BJ (cell line): ENCODE data around the gene RTKN2. TPM values are rescaled to one million over a fixed set of nuclear protein-coding genes. Genes with fewer than 3 reads are reported as not detected.
"Not testable (repeated sequence)": the region's sequence is repeated elsewhere in the genome, so short reads cannot be mapped to it uniquely, and the experiment has no call there.

ENCODE experiments used
- CTCF ChIA-PET: fragments of 350-600 bp; formaldehyde crosslinking; extraction: SDS; loops from one replicate; lab custom pipeline; 2021; ENCODE audit warnings: antibody characterized with exemption, inconsistent platforms; lab: Yijun Ruan, JAX
- POLR2A ChIA-PET: fragments of 300-600 bp; sonication (Branson Sonifier 250); formaldehyde crosslinking; extraction: SDS; loops from one replicate; lab custom pipeline; 2021; ENCODE audit warnings: antibody characterized with exemption; lab: Charles Lee
- DNase-seq: peaks from one replicate; pipeline ENCODE4 v3.0.0-alpha.2; 2011; ENCODE audit warnings: low read depth
- H3K27me3 ChIP-seq: 2 replicates; pipeline ENCODE4 v1.6.0; 2011; ENCODE audit warnings: low read length; ENCODE audit not compliant: control insufficient read depth, insufficient read depth
- H3K36me3 ChIP-seq: 2 replicates; pipeline ENCODE4 v1.5.1; 2011; ENCODE audit warnings: low read length; ENCODE audit not compliant: control insufficient read depth, insufficient read depth
- H3K4me3 ChIP-seq: 2 replicates; pipeline ENCODE4 v1.5.1; 2011; ENCODE audit warnings: low read depth, mild to moderate bottlenecking, control low read depth, low read length
- polyA plus RNA-seq: library from polyadenylated mRNA; depleted of rRNA; stranded (reverse); fragments of >200 nt; gene quantifications from 2 replicates; pipeline ENCODE4 v1.2.3, GENCODE V29; 2011
- TF ChIP-seq, protein P1 (sequence below): IDR thresholded peaks from 2 replicates; pipeline ENCODE4 v1.5.1; 2011; ENCODE audit warnings: low read depth, mild to moderate bottlenecking, control low read depth, inconsistent platforms, low read length, moderate library complexity; ENCODE audit not compliant: insufficient read depth

Gene RTKN2
- polyA plus RNA-seq, 1 experiment: 1.5 TPM

DNA sequence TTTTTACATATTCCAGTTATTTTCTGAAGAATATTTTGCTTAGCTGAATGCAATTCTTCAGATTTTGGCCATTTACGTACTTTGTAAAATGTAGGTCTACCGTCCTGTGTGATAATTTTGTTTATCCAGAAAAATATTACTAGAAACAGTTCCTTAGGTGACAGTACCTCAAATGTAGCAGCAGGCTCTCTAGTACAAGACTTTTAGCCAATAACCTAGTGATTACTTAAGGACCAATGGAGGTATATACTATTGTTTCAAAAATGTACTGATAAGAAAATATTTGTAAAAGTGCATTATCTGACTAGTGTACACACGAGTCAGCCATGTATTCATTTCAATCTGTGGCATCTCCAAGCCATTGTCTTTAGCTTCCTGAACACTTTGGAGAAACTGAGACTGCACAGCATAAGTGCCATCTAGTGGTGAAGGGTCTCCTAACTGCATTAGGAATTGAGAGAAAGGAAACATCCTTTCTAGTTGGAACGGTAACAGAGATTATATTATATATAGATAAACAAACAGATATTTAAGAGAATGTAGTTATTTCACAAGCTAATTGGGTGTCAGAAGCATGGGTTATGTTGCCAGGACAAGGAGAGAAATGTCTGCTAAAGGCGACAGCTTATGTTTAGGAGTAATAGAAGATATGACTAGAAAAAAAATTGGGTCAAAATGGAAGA, 23.7 kb downstream of the RTKN2 start:
- TF ChIP-seq, protein P1, sequence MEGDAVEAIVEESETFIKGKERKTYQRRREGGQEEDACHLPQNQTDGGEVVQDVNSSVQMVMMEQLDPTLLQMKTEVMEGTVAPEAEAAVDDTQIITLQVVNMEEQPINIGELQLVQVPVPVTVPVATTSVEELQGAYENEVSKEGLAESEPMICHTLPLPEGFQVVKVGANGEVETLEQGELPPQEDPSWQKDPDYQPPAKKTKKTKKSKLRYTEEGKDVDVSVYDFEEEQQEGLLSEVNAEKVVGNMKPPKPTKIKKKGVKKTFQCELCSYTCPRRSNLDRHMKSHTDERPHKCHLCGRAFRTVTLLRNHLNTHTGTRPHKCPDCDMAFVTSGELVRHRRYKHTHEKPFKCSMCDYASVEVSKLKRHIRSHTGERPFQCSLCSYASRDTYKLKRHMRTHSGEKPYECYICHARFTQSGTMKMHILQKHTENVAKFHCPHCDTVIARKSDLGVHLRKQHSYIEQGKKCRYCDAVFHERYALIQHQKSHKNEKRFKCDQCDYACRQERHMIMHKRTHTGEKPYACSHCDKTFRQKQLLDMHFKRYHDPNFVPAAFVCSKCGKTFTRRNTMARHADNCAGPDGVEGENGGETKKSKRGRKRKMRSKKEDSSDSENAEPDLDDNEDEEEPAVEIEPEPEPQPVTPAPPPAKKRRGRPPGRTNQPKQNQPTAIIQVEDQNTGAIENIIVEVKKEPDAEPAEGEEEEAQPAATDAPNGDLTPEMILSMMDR: peak; percentile 86
- no peak overlapping the region; the same call in 1 of the 2 replicates for H3K4me3 ChIP-seq
- DNase-seq: no peak
- POLR2A ChIA-PET: no interaction called here
- no peaks in the 10 kb centered on the region for H3K36me3 ChIP-seq
- CTCF ChIA-PET: interaction anchor here (0.6 to 3.4 kb wide), 34 partner anchors 11 to 534 kb away, joined by 3 to 44 read pairs (median 4); no protein-coding TSS in a partner anchor
- no peaks in the 10 kb centered on the region for H3K27me3 ChIP-seq

GRCh38 chr10:62244088-62244487, 24.6 kb downstream of the RTKN2 start:
- TF ChIP-seq, protein P1: no peak
- POLR2A ChIA-PET: no interaction called here
- CTCF ChIA-PET: interaction anchor here (0.6 to 3.4 kb wide), 12 partner anchors 49 to 1104 kb away, joined by 3 to 44 read pairs (median 4); no protein-coding TSS in a partner anchor
- peak overlapping the region; percentile 20 for H3K4me3 ChIP-seq
- H3K36me3 ChIP-seq: no peaks in the 10 kb centered on the region
- no peaks in the 10 kb centered on the region for H3K27me3 ChIP-seq
- DNase-seq: no peak

DNA sequence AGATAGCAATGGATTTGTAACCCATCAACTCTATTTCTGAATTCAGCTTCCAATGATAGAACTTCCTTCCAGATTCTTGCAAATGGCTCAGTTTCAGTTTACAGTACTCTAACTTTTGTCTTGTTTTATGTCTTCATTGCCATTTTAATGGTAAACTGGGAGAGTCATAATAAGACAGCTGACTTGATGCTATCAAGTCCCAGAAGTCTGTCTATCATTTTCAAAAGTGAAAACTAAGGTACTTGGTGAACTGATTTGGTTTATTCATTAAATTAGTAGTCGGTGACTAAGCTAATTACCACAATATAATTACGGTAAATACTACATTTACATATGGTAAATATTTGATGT, 25.0 kb downstream of the RTKN2 start:
- Histone ChIP-seq H3K27me3 (no peaks in the 10 kb centered on the region), H3K36me3 (no peaks in the 10 kb centered on the region), H3K4me3 (peak overlapping the region; percentile 20)
- TF ChIP-seq, protein P1: no peak
- ChIA-PET CTCF (interaction anchor here (0.6 to 3.4 kb wide), 10 partner anchors 48 to 1302 kb away, joined by 3 to 44 read pairs (median 3); no protein-coding TSS in a partner anchor), POLR2A (interaction anchor here (1.0 kb wide), 1 partner anchor 186 kb away, joined by 3 read pairs; no protein-coding TSS in a partner anchor)
- DNase-seq: no peak

- ChIA-PET CTCF (interaction anchor here (0.6 to 3.4 kb wide), 8 partner anchors 48 to 1303 kb away, joined by 3 to 44 read pairs (median 3); no protein-coding TSS in a partner anchor), POLR2A (interaction anchor here (1.0 kb wide), 1 partner anchor 186 kb away, joined by 3 read pairs; no protein-coding TSS in a partner anchor)
- H3K36me3 ChIP-seq, H3K27me3 ChIP-seq: not testable (repeated sequence)
- peak; percentile 63 for DNase-seq
- peak overlapping the region; percentile 20 for H3K4me3 ChIP-seq
Measured at GRCh38 chr10:62242965-62243646, 25.5 kb downstream of the RTKN2 start.

DNA sequence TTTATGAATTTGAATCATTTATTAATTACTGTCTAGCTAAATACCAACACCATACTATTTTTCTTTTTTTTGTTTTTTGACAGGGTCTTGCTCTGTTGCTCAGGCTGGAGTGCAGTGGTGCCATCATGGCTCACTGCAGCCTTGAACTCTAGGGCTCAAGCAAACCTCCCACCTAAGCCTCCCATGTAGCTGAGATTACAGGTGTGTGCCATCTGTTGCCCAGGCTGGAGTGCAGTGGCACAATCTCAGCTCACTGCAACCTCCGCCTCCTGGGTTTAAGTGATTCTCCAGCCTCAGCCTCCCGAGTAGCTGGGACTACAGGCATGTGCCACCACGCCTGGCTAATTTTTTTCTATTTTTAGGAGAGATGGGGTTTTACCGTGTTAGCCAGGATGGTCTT, 27.1 kb downstream of the RTKN2 start:
- DNase-seq, H3K27me3 ChIP-seq, CTCF ChIA-PET, POLR2A ChIA-PET, H3K4me3 ChIP-seq, H3K36me3 ChIP-seq: not testable (repeated sequence)

DNA sequence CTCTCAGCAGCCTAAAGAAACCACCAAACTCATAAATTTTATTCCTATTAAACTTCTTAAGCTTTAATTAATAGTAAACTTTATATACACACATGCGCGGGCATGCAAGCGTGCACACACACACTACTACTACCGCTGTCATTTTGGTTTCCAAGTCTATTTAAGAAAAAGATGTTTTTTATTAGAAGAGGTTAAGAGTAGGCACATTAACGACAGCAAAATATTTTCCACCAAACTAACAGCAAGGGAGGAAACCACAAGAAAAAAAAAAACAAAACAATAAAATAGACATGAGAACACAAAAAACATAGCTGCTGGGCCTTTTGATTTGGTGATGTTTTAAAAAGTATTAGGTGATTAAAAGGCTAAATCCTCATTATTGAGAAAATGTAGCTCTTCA, 28.6 kb downstream of the RTKN2 start:
- Histone ChIP-seq H3K27me3 (no peaks in the 10 kb centered on the region), H3K4me3 (no peak overlapping the region), H3K36me3 (no peaks in the 10 kb centered on the region)
- POLR2A ChIA-PET: interaction anchor here (0.9 kb wide), 1 partner anchor 81 kb away, joined by 5 read pairs; no protein-coding TSS in a partner anchor
- TF ChIP-seq, protein P1: no peak
- no peak for DNase-seq
- CTCF ChIA-PET: interaction anchor here (1.3 kb wide), 1 partner anchor 201 kb away, joined by 3 read pairs; no protein-coding TSS in a partner anchor
